HG02973 (cell line): ENCODE results near the gene PRKCA.

ENCODE experiments used
- ATAC-seq: cut with Tn5 transposase; IDR thresholded peaks from one replicate; pipeline ENCODE4 v1.9.1; 2021; ENCODE audit warnings: moderate library complexity; ENCODE audit not compliant: unreplicated experiment

PRKCA gene

DNA sequence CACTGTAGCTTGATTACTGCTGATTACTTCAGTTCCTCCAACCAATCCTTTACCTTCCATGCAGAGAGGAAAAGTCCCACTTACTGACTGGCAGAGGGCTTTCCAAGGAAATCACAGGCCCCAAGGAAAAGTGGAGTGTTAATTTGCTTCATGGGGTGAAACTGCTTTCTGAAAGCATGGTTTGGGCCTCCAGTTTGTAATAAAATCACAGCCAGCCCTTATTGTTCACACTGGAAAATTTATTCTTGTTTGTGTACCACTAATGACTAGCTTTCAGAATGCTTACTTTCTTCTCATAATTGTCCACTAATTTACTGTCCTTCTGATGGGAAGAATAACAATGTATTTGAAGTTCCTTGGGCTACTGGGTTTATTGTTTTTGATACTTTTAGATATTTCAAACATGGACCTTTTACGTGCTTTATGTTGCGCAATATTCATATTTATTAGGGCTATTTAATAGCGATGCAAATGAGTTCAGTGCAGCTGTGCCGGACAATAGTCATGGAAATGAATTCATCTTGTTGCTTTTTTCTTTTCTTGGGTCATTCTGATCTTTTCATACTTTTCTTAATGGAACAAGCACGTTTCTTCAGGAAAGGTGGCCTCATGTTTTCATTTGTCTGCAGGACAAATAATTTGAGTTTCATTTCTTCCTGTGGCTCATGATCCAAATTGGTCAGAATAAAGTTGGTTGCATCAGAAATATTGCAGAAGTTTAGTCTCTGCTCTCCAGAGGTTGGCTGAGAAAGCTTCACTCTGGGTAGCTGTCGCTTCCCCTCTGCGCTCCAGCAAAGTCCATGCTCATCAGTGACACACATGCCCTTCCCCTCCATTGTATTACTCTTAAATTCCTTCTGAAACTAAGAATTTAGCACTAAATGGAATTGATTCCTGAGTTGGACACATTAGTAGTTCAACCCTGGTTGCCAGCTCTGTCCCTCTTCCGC lies 128.7 kb downstream of the PRKCA start:
- ATAC-seq = no peak

DNA sequence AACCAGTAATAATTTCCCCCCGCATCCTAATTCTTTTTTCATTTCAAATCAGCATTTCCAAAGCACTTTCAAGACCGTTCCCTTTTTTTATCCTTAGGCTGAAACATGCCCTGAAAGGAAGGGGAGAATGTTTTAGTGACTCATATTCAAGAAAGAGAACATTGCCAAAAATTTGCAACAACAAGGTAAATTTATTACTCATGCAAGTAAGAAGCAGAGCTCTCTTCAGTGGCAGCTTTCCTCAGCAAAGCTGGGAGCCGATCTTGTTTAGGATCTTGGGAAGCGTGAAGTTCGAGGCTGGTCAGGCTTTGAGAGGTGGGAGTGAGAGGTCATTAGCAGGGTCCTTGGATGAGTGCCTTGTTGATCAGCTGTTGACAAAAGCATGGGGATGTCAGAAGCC lies 129.5 kb downstream of the PRKCA start:
- ATAC-seq = no peak

DNA sequence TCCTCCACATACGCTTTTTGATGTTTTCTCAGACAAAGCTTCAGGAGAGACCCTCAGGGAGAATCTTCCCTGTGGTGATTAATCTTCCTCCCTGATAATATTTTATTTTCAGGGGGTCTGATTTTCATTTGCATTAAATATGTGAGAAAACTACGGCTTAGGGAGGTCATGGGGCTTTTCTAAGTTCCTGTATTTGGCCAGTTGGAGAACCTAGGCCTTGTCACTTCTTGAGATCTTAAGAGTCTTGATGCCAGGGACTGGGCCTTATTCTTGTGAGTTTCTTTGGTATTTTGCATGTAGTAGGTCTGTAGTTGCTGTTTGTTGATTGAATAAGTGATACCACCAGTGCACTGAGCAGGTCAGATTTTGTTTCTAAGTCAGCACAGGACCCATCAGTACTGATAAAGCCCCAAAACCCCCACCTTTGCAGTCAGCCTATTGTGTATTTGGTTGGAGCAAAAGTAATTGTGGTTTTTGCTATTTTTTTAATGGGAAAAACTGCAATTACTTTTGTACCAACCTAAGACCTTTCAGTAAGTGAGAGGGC lies 130.1 kb downstream of the PRKCA start:
- ATAC-seq = no peak

DNA sequence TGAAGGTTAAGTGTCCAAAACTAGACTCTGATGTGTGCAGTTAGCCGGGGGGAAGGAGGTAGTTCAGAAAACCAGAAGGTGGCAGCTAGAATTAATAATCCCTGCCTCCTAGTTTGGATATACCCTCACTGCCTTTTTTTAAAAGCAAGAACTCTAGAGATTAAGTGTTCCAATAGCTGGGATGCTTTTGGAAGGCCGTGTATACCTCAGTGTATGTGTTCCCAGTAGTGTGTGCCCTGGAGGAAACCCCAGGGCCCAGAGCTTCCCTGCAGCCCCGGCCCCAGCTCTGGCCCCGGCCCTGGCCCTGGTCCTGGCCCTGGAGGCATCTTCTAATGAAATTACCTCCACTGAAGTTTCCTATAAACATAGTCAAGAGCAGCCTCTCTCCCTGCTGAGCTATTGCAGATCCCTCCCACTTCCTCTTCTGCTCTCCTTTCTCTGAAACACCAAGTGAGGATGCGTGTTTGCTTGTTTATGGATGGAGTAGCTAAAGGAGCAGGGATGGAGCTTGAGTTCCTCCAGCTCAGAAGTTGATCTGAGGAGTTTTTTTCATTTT lies 130.7 kb downstream of the PRKCA start:
- no peak for ATAC-seq

DNA sequence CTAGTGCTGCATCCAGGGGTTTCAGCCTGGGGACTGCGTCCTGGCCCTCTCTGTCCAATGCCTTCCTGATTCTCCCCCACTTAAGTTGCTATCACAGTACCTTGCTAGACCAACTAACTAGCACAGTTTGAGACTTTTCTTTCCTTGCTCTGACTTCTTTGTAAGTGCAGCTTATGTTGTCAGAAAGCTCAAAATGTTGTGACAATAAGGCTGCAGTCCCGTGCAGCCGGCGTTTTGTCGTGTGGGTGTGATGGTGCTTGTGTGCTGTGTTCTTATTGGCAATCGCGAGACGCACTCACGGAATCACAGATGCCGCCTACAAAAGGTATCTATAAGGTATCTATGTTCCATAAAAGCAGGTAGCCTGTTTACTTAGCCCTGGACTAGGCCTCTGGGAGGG lies 132.8 kb downstream of the PRKCA start:
- ATAC-seq = no peak

DNA sequence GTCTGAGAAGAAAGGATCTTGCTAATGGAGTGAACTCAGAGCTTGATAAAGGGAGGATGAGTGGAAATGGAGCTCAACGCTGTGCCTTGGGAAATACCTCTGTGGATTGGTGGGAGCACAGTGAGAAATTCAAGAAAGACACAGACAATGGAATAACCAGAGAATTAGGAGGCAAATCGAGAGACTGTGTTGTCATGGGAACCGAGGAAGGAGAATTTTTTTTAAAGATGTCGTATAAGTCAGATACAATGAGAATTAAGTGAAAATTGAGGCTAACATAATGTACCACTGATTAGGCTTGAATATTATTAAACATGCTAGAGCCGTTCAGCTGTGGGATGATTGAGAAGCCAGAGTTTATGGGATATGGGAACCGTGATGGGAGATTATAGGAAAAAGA lies 134.2 kb downstream of the PRKCA start:
- no peak for ATAC-seq

DNA sequence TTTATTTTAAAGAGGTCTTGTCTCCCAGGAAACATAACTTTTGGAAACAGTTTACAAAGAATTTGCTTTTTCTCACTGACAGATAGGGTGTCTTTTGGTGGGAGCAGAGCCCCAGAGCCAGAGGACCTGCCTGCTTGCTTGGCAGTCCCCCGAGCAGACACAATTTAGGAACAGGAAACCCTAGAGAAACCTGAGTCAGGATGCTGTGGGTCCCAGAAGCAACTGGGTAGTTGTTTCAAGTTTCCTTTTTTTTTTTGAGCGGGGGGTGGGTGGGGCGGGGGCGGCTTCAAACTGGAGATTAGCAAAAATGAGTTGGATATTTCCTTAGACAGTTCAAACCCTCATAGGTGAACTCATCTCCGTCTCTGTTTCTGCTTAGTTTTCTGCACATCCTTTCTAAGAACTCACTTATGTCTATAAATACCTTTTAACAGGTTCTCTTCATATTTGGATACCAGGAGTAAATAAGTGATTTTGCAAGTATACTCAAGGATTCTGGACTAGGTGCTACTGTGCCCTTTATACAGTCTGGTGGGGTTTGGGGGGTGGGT lies 135.1 kb downstream of the PRKCA start:
- ATAC-seq = no peak

DNA sequence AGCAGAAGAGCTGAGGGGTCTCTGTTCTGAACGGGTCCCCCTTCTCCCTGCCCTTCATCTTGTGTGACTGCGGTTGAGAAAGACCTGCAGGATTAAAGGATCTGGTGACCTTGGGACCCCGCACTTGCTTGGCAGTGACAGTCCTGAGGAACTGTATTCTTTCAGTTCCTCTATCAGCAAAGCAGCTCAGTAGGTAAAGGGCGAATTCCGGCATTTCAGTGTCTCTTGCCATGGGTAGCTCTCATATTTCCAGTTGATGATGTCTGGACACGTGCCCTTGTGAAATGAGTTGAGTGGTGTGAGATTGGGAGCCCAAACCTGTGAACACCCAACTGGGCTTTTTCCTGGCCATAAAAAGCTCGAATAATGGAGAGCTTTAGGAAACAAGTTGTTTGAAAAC lies 135.7 kb downstream of the PRKCA start:
- no peak for ATAC-seq

DNA sequence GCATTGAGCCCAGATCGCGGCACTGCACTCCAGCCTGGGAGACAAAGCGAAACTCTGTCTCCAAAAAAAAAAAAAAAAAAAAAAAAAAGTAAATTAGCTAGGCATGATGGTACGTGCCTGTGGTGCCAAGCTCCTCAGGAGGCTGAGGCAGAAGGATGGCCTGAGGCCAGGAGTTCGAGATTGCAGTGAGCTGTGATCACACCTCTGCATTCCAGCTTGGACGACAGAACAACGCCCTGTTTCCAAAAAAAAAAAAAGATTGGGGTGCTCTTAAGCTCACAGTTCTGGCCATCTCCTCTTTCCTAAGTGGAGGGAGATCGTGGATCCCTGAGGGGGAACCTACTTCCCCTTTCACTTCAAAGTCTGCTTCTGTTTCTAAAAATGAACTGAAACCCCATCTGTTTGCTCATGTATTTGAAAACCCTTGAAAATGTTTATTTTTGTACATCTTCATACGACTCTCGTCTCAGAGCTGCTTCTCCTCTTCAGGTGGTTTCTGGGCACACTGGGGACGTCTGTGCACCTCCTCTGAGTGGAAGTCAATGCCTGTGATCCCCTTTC lies 138.8 kb downstream of the PRKCA start:
- peak; percentile 89 for ATAC-seq

DNA sequence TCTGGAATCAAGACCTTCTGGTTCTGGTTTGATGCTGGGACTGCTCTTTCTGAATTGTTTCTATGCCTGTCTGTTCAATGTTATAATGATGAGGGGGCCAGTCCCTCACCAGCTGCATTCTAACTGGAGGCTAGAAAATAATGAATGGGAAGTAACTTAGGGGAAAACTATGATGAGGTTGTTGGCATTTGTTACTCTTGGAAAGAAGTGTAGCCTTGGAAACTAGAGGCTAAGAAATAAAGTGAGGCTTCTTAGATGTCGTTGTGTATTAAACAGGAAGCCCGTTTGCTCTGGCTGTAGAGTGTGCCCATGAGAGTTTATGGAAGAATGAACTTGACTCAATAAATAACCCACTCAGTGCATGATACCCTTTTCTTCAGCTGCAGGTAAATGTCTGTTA lies 140.8 kb downstream of the PRKCA start:
- no peak for ATAC-seq

DNA sequence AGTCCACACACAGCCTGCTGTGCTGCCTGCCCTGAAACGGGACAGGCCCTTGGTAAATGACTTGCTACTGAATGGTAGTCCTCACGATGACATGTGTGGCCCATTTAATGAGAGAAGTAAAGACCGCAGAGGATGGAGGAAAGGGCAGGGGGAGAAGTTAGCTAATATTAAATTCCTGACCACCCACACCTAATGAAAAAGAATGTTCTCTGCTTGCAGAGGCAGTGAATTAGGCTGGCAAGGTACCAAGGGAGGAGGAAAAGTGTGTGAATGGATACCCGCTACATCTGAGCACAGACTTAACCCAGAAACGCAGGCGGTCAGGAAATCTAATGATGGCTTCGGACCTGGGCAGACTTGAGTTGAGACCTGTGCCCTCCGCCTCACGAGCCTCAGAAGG lies 141.2 kb downstream of the PRKCA start:
- no peak for ATAC-seq

DNA sequence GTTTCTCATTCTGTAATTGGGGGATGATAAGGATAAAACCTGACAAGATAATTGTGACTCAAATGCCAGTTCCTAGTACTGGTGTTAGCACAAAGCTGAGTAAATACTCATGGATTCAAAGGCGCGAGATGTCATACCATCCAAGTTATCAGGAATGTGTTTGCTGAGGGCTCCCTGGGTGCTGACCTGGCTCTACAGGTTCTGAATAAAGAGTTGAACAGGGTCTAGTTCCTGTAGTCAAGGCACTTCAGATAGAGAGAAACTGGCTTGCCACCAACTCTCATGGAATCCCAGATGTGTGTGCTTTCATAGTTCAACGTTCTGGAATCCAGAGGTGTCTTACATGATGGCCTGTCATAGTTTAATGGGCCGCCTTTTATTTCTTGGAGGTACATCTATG lies 141.6 kb downstream of the PRKCA start:
- no peak for ATAC-seq

DNA sequence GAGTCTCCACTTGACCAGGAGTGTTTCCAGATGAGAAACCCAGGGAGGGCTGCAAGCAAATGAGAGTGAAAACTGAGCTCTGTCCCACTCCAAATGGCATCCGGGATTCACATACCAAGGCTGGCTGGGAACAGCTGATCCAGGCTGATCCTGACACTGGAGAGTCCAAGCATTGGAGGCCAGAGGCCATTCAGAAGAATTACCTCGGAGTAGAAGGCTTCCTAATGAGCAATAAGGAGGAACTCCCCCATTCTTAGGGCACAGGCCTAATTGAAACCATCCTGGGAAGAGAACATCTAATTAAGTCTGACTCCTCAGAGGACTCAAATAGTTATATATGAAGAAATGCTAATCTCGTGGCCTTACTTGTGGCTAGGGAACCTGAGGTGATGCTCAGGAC lies 142.8 kb downstream of the PRKCA start:
- no peak for ATAC-seq

DNA sequence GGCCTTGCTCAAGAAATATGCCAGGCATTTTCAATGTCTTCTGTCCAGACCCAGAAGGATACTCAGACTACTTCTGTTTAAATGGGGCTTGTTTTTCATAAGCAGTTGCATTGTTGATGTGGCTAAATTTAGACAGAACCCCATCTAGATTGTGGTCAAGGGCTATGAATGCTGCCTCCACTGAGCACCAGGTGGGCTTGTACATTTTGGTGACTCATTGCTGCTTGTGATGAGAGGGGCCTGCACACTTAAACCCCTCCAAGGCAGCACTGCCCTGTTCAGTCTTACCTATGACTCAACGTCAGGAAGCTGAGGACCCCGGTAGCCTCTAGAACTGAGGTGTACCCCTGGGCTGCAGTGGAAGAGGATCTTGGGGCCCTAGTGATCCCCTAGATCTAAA lies 144.0 kb downstream of the PRKCA start:
- no peak for ATAC-seq

DNA sequence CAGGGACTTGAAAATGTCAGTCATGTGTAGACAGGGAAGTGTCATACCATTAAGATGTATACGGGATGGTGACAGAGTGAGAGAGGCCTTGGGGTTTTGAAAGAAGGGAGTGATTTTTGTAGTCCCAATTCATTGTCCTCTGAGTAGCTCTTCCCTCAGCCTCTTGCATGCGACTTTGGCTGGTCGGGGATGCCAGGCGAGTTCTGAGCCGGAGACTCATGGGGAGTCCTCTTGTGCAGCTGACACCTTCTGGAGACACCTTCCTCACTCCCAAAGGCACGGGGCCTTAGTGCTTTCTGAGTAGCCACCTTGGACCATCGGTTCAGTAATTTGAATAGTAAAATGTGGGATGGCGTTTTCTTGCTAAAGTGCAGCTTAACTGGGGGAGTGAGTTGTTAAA lies 144.7 kb downstream of the PRKCA start:
- ATAC-seq = no peak

DNA sequence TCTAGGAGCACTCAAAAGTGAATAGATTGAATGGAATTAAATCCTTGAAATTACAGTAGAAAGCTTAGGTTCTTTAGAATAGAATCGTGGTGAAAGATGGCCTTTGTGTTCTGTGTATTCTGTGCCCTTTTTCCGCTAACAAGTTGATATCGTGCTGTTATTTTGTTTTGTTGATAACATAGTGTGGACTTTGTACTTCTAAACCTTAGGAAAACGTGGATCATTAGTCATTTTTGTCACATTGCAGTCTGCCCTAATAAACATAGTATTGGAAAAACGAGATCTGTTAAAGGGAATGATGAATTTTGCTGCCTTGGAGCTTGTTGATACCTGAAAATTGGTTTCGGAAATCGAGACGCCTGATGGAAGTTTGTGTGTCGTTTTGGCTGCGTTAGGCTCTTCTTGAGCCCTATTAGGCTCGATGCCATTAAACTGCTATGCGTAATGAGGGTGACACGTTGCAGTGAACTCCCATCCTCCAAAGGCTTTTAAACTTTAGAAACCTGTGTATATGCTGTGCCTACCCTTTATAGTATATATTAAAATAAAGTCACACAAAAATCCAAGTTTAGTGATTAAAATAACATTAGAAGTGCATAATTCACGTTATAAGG lies 145.7 kb downstream of the PRKCA start:
- no peak for ATAC-seq

DNA sequence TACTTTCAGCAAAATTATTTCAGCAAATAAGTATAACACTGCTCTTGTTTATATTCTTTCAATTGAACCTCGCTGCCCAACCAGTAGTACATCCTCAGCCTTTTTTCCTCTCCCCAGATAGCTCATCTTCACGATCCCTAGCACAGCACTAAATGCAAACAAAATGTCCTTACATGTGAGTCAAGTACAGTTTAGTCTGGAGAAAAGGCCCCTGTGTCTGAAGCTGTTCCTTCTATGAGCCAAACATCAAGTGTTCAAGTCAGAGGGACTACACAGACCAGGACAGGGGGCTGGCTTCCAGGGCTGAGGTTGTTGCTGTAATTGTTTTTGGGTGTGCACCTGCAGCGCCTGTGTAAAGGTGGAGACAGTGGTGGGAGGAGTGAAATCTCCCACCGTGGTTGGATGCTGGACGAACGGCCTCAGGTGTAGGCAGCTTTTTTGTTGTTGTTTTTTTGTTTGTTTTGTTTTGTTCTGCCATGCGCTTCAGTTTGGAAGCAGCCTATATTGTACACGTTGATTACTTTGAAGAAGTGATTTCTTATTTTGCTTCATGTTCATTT lies 147.1 kb downstream of the PRKCA start:
- no peak for ATAC-seq

DNA sequence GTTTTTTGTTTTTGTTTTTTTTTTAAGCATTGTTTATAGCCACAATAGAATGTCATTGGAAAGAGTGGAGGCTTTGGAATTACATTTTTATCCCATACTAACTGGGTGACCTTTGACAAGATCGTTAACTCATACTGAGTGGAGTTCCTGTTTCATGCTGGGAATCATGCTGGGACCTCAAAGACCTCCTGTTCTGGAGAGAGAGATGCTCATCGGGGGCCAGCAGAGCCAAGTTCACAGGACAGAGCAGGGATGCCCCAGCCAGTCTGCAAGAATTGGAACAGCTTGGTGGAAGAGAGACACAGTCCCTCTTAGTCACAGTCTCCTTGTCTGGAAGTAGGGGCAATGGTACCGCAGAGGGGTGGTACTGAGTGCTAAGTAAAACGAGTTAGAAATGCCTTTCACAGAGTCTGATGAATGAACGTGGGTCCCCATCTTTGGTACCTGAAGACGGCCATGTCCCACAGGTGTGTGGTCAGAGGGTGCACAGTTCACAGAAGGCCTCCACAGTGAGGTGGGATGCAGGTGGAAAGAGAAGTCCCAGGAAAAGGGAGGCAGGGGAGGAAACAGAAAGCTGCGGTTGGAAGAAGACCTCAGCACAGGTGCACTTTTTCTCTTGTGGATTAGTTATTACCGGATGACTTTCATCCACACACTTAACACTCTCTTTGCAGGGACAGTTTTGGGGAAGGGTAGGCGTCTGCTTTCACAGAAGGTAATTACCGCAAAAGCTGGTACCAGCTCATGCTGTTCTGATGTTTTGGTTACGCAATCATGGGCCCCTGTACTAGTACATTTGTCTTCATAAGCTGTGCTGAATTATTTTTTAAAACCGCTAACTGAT lies 147.8 kb downstream of the PRKCA start:
- ATAC-seq = no peak

DNA sequence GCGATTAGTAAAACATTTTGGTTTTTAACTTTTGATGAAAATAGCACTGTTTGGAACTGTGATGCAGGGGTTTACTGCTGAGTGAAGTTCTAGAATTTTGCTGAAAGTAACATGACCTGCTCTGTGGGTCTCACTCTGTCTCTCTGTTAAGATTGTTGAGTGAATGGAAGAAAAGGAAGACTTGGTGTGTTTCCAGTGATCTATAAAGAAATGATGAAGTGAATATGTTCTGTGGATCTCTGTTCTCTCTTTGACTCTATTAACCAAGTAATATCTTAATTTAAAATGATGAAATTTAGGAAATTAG lies 148.4 kb downstream of the PRKCA start:
- ATAC-seq = no peak
